Measurements from ENCODE around the gene NEUROD1.
"Not testable (repeated sequence)": the region's sequence is repeated elsewhere in the genome, so short reads cannot be mapped to it uniquely, and the experiment has no call there.

Gene NEUROD1

DNA sequence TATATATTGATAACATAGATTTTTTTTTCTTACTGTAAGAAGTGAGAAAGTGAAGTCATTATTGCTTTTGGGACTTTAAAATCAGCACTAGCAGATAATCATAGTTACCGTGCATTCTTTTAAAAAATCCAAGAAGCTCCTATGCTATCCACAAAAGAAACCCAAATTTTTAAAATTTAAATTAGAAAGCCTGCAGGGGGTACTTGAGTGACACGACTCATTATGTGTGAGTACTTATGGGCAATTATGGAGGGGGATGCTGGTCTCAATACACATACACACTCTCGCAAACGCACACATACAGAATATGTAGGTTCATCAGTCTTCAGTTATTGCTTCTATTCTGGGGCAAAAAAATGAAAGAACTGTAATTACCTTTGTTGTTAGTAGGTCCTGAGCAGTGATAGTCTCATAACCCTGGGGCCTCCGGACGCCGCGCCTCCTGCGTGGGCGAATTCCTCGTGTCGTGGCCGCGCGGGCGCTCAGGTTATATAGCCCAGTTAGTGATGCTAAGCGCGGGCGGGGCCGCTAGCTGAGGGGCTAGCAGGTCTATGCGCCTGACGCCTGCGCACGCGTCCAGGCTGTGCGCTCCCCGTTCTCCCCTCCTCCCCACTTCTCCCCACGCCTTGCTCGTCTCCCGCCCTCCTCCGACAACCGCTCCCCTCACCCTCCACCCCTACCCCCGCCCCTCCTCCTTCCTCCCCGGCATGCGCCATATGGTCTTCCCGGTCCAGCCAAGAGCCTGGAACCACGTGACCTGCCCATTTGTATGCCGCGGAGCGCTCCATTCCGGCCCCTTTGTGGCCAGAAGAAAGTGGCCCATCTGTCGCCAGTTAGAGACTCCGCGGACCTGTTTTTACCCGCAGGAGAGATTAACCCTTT lies at the start of gene NEUROD1:
NEUROD1 (minus strand) TSS at position 463 of the 882 bp plus-strand sequence. CDS start 1,657 bp downstream, outside the sequence.
- in situ Hi-C loops (cut with MboI; ENCODE audit: low sequenced_read_pairs, unreplicated experiment) = no loop called here
- DNase-seq (ENCODE audit: low spot score) = peak; percentile 33
- no peak for TF ChIP-seq CTCF (IDR thresholded peaks at IDR 0.05; ENCODE audit: borderline replicate concordance, control extremely low read depth, extremely low read depth, insufficient read depth, missing control alignments)

DNA sequence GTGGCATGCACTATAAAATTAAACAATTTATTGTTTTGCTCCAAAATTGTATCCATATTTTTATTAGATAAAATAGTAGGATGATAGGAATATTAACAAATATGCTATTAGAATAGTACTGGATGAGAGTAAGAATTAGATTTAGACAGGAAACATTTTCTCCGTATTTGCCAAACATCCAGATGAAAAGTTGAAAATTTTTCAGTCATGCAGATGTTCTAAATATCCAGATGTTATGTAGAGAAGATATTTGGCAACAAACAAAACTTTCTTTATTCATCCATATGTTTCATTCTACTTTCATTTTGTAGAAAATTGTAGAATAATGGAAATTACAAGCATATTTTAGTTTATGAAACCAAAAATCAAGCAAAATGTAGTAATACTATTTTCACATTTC lies 45.2 kb upstream of the NEUROD1 start:
- in situ Hi-C loops (cut with MboI; ENCODE audit: low sequenced_read_pairs, unreplicated experiment) = loop anchor here (25.0 kb wide), 1 partner anchor 362 kb away; no protein-coding TSS in a partner anchor
- DNase-seq (ENCODE audit: low spot score) = no peak
- TF ChIP-seq CTCF (IDR thresholded peaks at IDR 0.05; ENCODE audit: borderline replicate concordance, control extremely low read depth, extremely low read depth, insufficient read depth, missing control alignments) = no peak

DNA sequence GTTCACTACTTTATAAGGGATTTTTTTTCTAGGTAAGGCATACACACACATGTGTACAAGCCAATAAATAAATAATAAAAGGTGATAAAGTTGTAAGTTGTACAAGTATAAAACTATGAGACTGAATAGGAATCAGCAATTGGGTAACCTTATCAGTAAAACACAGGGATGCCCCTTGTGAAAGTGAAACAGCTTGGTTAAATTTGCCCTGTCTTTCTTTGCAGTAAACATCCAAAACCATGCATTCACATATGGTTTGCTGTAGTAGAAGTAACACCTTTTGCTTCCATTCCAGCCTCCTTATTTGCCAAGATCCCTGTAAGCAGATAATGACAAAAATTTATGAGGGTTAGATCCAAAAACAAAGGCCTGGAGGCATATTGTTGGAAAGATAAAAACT lies 44.3 kb upstream of the NEUROD1 start:
- DNase-seq (ENCODE audit: low spot score) = no peak
- in situ Hi-C loops (cut with MboI; ENCODE audit: low sequenced_read_pairs, unreplicated experiment) = loop anchor here (25.0 kb wide), 1 partner anchor 363 kb away; no protein-coding TSS in a partner anchor

GRCh38 chr2:181723731-181724130 lies 43.4 kb upstream of the NEUROD1 start:
- in situ Hi-C loops (cut with MboI; ENCODE audit: low sequenced_read_pairs, unreplicated experiment) = no loop called here
- DNase-seq (ENCODE audit: low spot score) = no peak
- TF ChIP-seq CTCF (IDR thresholded peaks at IDR 0.05; ENCODE audit: borderline replicate concordance, control extremely low read depth, extremely low read depth, insufficient read depth, missing control alignments) = no peak

More for the DNA sequence above, 44.3 kb upstream of the NEUROD1 start:
- no peak for TF ChIP-seq CTCF (IDR thresholded peaks at IDR 0.05; ENCODE audit: borderline replicate concordance, control extremely low read depth, extremely low read depth, insufficient read depth, missing control alignments)

DNA sequence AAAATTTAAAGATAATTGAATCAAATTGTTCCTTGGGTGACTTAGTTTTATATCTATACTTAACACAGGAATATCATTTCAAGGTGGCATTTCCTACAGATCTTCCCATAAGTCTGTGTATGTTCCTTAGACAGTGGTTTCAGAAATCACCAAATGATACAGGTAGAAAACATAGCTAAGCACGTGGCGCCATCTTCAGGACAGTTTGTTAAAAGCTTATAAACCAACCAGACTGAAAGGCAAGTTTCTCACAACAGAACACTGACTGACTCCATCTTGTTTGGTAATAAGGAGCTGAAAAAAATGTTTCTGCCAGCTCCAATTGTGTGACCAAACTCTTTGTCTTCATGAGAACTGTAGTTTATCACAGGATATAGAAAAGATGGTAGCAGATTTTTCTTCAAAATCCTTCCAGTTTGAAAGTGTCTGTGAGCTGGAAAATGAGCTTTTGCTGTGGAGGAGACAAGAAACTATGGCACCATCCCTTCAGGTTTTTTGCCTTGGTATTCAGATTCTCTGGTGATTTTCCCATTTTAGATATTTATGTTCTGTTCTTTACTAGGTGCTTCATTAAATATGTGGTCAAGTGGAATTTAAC lies 34.8 kb upstream of the NEUROD1 start:
- TF ChIP-seq CTCF (IDR thresholded peaks at IDR 0.05; ENCODE audit: borderline replicate concordance, control extremely low read depth, extremely low read depth, insufficient read depth, missing control alignments) = peak; percentile 55
- peak; percentile 59 for DNase-seq (ENCODE audit: low spot score)
- in situ Hi-C loops (cut with MboI; ENCODE audit: low sequenced_read_pairs, unreplicated experiment) = loop anchor here (10.0 kb wide), 2 partner anchors 140 to 640 kb away; no protein-coding TSS in a partner anchor

DNA sequence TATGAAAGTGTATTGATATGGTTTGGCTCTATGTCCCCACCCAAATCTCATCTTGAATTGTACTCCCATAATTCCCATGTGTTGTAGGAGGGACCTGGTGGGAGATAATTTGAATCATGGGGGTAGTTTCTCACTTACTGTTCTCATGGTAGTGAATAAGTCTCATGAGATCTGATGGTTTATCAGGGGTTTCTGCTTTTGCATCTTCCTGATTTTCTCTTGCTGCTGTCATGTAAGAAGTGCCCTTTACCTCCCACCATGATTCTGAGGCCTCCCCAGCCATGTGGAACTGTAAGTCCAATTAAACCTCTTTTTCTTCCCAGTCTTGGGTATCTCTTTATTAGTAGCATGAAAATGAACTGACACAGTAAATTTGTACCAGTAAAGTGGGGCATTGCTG lies 30.7 kb upstream of the NEUROD1 start:
- DNase-seq (ENCODE audit: low spot score) = not testable (repeated sequence)
- in situ Hi-C loops (cut with MboI; ENCODE audit: low sequenced_read_pairs, unreplicated experiment) = loop anchor here (10.0 kb wide), 2 partner anchors 136 to 636 kb away; no protein-coding TSS in a partner anchor

- DNase-seq (ENCODE audit: low spot score); in situ Hi-C loops (cut with MboI; ENCODE audit: low sequenced_read_pairs, unreplicated experiment): not testable (repeated sequence)
Observed at GRCh38 chr2:181702519-181702918, 22.2 kb upstream of the NEUROD1 start.
